CD4-positive, alpha-beta T cell (primary cell): ENCODE data around the gene MPV17. TPM values are rescaled to one million over a fixed set of nuclear protein-coding genes. Genes with fewer than 3 reads are reported as not detected.
"Not testable (repeated sequence)": the region's sequence is repeated elsewhere in the genome, so short reads cannot be mapped to it uniquely, and the experiment has no call there.

ENCODE experiments used
- ATAC-seq: fragments of 200-7000 bp; cut with Tn5 transposase; one replicate; pipeline ENCODE4 v1.10.0; 2022; ENCODE audit warnings: mild to moderate bottlenecking; ENCODE audit not compliant: poor library complexity
- CTCF ChIA-PET: fragments of 350-600 bp; sonication (Branson Sonifier 250); formaldehyde crosslinking; loops from one replicate; lab custom pipeline; 2021; ENCODE audit warnings: antibody characterized with exemption, inconsistent platforms; lab: Charles Lee
- POLR2A ChIA-PET: fragments of 350-600 bp; sonication (Branson Sonifier 250); formaldehyde crosslinking; loops from one replicate; lab custom pipeline; 2021; ENCODE audit warnings: antibody characterized with exemption, inconsistent platforms; lab: Charles Lee
- DNase-seq, 14 experiments: peaks; one replicate each; pipeline ENCODE4 v3.0.0-alpha.2; 2013 to 2020; ENCODE audit warnings: mixed read lengths in 2 of 14
- H3K27ac ChIP-seq, 2 donors: one replicate each; pipeline versions ENCODE4 v1.5.1 to v1.7.0; 2013; ENCODE audit warnings: low read length in 2 of 2, low read depth in 1 of 2, mild to moderate bottlenecking in 1 of 2
- H3K27me3 ChIP-seq, 2 experiments: 1 replicate in 1 of 2; 2 replicates in 1 of 2; pipeline versions ENCODE4 v1.6.1 to v1.7.0; 2013; ENCODE audit warnings: low read length in 2 of 2, control low read depth in 1 of 2, mild to moderate bottlenecking in 1 of 2, moderate library complexity in 1 of 2; ENCODE audit not compliant: insufficient read depth in 2 of 2, control insufficient read depth in 1 of 2
- H3K36me3 ChIP-seq: one replicate; pipeline ENCODE4 v1.6.1; 2013; ENCODE audit warnings: low read length, control low read depth; ENCODE audit not compliant: insufficient read depth
- H3K4me1 ChIP-seq: one replicate; pipeline ENCODE4 v1.6.1; 2013; ENCODE audit warnings: low read length, control low read depth; ENCODE audit not compliant: insufficient read depth
- H3K4me3 ChIP-seq: one replicate; pipeline ENCODE4 v1.5.1; 2013; ENCODE audit warnings: mild to moderate bottlenecking, low read length, moderate library complexity
- H3K9me3 ChIP-seq, 2 experiments: 1 replicate in 1 of 2; 2 replicates in 1 of 2; pipeline versions ENCODE4 v1.6.1 to v1.7.0; 2013; ENCODE audit warnings: low read length in 2 of 2, mild to moderate bottlenecking in 2 of 2, control low read depth in 1 of 2, moderate library complexity in 1 of 2; ENCODE audit not compliant: control insufficient read depth in 1 of 2, insufficient read depth in 1 of 2
- H3K27ac Mint-ChIP-seq: one replicate; pipeline ENCODE4 v1.8.0; 2020; ENCODE audit warnings: mixed read lengths
- H3K27me3 Mint-ChIP-seq: one replicate; pipeline ENCODE4 v1.8.0; 2021; ENCODE audit warnings: mixed read lengths
- H3K36me3 Mint-ChIP-seq: one replicate; pipeline ENCODE4 v1.8.0; 2021; ENCODE audit warnings: low read depth, mixed read lengths
- H3K4me1 Mint-ChIP-seq: one replicate; pipeline ENCODE4 v1.8.0; 2021; ENCODE audit warnings: low read depth, mixed read lengths
- H3K4me3 Mint-ChIP-seq: one replicate; pipeline ENCODE4 v1.8.0; 2020; ENCODE audit warnings: mild to moderate bottlenecking, mixed read lengths
- H3K9me3 Mint-ChIP-seq: one replicate; pipeline ENCODE4 v1.8.0; 2020; ENCODE audit warnings: mixed read lengths
- intact Hi-C, 2 experiments: fragments of 100-400 bp; cut with DNase I in 1 of 2; cut with micrococcal nuclease in 1 of 2; formaldehyde crosslinking; loops; one replicate each; pipeline versions ENCODE4 v1.15.1 to v1.9.0; 2023 to 2025; cut with DNase I, micrococcal nuclease
- total RNA-seq, 174 experiments: library from RNA in 2 of 174; stranded (reverse) in 2 of 174; gene quantifications; one replicate each; pipeline ENCODE4 v1.2.3 and lab custom pipeline; 2021 to 2026
- TF ChIP-seq, protein P1 (sequence below): fragments of 200-600 bp; IDR thresholded peaks from one replicate; pipeline ENCODE4 v1.8.0; 2022; ENCODE audit warnings: antibody characterized with exemption, mild to moderate bottlenecking

The MPV17 gene
- total RNA-seq, 2 experiments from 2014 or later, result 29.3 to 31.0 TPM

DNA sequence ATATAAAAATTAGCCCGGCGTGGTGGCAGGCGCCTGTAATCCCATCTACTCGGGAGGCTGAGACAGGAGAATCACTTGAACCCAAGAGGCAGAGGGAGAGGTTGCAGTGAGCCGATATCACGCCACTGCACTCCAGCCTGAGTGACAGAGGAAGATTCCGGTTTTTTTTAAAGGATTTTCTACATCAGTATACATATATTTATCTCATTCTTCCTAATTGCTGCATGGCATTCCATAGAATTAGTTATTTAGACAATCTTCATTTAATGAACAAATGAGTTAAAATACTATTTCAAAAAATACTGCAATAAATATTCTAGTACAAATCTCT, 31.7 kb upstream of the MPV17 start:
- peaks cover 66% of the 10 kb centered on the region for H3K4me1 Mint-ChIP-seq
- ChIA-PET POLR2A (interaction anchor here (1.3 kb wide), 1 partner anchor 54 kb away, joined by 3 read pairs; the partner anchor contains the start of gene PPM1G), CTCF (interaction anchor here (0.8 kb wide), 1 partner anchor 15 kb away, joined by 3 read pairs; no protein-coding TSS in a partner anchor)

GRCh38 chr2:27353762-27354596, 31.1 kb upstream of the MPV17 start:
- H3K4me3 ChIP-seq, result no peak overlapping the region
- peak overlapping the region; percentile 99 for H3K27ac Mint-ChIP-seq
- H3K27me3 ChIP-seq, result no peaks in the 10 kb centered on the region
- H3K36me3 ChIP-seq, result peaks cover 6% of the 10 kb centered on the region
- no peak for DNase-seq
- H3K4me1 Mint-ChIP-seq, result peaks cover 70% of the 10 kb centered on the region
- H3K4me1 ChIP-seq, result peaks cover 50% of the 10 kb centered on the region
- peak overlapping the region; percentile 71 for H3K4me3 Mint-ChIP-seq
- H3K27me3 Mint-ChIP-seq, result no peaks in the 10 kb centered on the region
- no peaks in the 10 kb centered on the region for H3K9me3 Mint-ChIP-seq
- ChIA-PET CTCF (interaction anchor here (0.8 kb wide), 1 partner anchor 16 kb away, joined by 3 read pairs; no protein-coding TSS in a partner anchor), POLR2A (interaction anchor here (1.3 kb wide), 1 partner anchor 55 kb away, joined by 3 read pairs; the partner anchor contains the start of gene PPM1G)
- no peaks in the 10 kb centered on the region for H3K9me3 ChIP-seq
- TF ChIP-seq, protein P1, sequence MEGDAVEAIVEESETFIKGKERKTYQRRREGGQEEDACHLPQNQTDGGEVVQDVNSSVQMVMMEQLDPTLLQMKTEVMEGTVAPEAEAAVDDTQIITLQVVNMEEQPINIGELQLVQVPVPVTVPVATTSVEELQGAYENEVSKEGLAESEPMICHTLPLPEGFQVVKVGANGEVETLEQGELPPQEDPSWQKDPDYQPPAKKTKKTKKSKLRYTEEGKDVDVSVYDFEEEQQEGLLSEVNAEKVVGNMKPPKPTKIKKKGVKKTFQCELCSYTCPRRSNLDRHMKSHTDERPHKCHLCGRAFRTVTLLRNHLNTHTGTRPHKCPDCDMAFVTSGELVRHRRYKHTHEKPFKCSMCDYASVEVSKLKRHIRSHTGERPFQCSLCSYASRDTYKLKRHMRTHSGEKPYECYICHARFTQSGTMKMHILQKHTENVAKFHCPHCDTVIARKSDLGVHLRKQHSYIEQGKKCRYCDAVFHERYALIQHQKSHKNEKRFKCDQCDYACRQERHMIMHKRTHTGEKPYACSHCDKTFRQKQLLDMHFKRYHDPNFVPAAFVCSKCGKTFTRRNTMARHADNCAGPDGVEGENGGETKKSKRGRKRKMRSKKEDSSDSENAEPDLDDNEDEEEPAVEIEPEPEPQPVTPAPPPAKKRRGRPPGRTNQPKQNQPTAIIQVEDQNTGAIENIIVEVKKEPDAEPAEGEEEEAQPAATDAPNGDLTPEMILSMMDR, result no peak
- H3K27ac ChIP-seq, result no peak overlapping the region
- no peak for ATAC-seq
- intact Hi-C loops, result no loop called here
- H3K36me3 Mint-ChIP-seq, result peaks cover 32% of the 10 kb centered on the region

More for the DNA sequence above, 31.7 kb upstream of the MPV17 start:
- Histone ChIP-seq H3K27ac (no peak overlapping the region), H3K4me3 (no peak overlapping the region), H3K27me3 (no peaks in the 10 kb centered on the region), H3K9me3 (no peaks in the 10 kb centered on the region), H3K4me1 (peaks cover 50% of the 10 kb centered on the region), H3K36me3 (peaks cover 6% of the 10 kb centered on the region)
- Mint-ChIP-seq H3K4me3 (peak overlapping the region; percentile 71), H3K27ac (peak overlapping the region; percentile 99), H3K27me3 (no peaks in the 10 kb centered on the region), H3K9me3 (no peaks in the 10 kb centered on the region), H3K36me3 (peaks cover 32% of the 10 kb centered on the region)
- intact Hi-C loops, result no loop called here
- ATAC-seq (no peak), DNase-seq (no peak)
- TF ChIP-seq, protein P1, result no peak

DNA sequence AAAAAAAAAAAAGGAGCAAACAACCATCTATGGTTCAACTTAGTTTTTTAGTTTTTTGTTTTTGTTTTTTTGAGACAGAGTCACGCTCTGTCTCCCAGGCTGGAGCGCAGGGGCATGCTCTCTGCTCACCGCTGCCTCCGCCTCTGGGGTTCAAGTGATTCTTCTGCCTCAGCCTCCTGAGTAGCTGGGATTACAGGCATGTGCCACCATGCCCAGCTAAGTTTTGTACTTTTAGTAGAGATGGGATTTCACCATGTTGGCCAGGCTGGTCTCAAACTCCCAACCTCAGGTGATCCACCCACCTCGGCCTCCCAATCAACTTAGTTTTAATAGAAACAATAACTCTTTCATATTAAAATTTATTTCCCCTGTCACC, 30.5 kb upstream of the MPV17 start:
- Mint-ChIP-seq H3K27ac (peak overlapping the region; percentile 99), H3K4me1 (peaks cover 68% of the 10 kb centered on the region), H3K36me3 (peaks cover 33% of the 10 kb centered on the region)
- H3K4me3 ChIP-seq, H3K27me3 Mint-ChIP-seq, CTCF ChIA-PET, H3K9me3 ChIP-seq, DNase-seq, H3K36me3 ChIP-seq, H3K27me3 ChIP-seq, intact Hi-C loops, ATAC-seq, H3K9me3 Mint-ChIP-seq, H3K27ac ChIP-seq, H3K4me3 Mint-ChIP-seq: not testable (repeated sequence)
- H3K4me1 ChIP-seq, result peaks cover 49% of the 10 kb centered on the region
- POLR2A ChIA-PET, result interaction anchor here (1.3 kb wide), 1 partner anchor 56 kb away, joined by 3 read pairs; the partner anchor contains the start of gene PPM1G
